Retinal pigment epithelial cell (primary cell): ENCODE results near the gene DLAT.

ENCODE experiments used
- DNase-seq: peaks from one replicate; pipeline ENCODE4 v3.0.0-alpha.2; 2010; ENCODE audit warnings: low read depth
- H3K4me3 ChIP-seq: 2 replicates; pipeline ENCODE4 v1.5.1; 2011; ENCODE audit warnings: mild to moderate bottlenecking, low read length, control low read depth, moderate library complexity
- TF ChIP-seq, protein P1 (sequence below): conservative IDR thresholded peaks from 2 replicates; pipeline ENCODE4 v1.5.1; 2011; ENCODE audit warnings: low read depth, low read length, control low read depth, inconsistent platforms

Gene DLAT

DNA sequence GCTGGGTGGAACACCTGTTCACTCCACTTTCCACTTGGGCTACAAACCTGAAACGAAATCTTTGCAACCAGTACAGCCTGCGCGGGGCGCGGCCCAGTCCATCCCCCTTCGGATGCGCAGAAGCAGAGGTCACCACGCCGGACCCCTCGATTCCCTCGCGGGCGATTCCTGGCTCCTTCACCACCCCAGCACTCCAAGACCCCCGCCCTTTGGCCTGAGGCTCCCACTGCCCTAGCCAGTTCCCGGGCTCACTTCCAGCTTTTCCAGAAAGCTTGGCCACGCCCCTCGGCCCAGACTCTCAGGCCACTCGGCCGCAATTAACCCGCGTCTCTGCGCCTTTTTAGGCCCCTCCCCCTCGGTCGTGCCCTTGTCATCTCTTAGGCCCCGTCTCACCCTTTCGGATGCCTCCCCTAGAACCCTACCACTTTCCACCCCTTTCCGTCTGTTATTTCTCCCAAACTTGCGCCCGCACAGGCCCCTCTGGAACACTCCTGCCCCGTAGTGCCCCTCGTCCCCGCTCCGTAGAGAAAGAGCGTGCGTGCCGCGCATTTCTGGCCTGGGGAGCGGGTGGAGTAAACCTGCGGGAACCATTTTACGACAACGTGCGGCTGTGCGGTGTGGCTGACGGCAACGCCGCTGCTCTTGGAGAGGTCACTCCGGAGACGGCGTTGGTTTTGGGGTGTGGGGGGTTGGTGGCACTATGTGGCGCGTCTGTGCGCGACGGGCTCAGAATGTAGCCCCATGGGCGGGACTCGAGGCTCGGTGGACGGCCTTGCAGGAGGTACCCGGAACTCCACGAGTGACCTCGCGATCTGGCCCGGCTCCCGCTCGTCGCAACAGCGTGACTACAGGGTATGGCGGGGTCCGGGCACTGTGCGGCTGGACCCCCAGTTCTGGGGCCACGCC is at the start of gene DLAT:
Gene DLAT (plus strand): TSS at position 636 of the 906 bp plus-strand sequence. CDS start 65 bp downstream, at position 701.
- TF ChIP-seq, protein P1, sequence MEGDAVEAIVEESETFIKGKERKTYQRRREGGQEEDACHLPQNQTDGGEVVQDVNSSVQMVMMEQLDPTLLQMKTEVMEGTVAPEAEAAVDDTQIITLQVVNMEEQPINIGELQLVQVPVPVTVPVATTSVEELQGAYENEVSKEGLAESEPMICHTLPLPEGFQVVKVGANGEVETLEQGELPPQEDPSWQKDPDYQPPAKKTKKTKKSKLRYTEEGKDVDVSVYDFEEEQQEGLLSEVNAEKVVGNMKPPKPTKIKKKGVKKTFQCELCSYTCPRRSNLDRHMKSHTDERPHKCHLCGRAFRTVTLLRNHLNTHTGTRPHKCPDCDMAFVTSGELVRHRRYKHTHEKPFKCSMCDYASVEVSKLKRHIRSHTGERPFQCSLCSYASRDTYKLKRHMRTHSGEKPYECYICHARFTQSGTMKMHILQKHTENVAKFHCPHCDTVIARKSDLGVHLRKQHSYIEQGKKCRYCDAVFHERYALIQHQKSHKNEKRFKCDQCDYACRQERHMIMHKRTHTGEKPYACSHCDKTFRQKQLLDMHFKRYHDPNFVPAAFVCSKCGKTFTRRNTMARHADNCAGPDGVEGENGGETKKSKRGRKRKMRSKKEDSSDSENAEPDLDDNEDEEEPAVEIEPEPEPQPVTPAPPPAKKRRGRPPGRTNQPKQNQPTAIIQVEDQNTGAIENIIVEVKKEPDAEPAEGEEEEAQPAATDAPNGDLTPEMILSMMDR, result no peak
- H3K4me3 ChIP-seq, result peak within 1 kb of the TSS; percentile 76
- DNase-seq, result peak; percentile 33

DNA sequence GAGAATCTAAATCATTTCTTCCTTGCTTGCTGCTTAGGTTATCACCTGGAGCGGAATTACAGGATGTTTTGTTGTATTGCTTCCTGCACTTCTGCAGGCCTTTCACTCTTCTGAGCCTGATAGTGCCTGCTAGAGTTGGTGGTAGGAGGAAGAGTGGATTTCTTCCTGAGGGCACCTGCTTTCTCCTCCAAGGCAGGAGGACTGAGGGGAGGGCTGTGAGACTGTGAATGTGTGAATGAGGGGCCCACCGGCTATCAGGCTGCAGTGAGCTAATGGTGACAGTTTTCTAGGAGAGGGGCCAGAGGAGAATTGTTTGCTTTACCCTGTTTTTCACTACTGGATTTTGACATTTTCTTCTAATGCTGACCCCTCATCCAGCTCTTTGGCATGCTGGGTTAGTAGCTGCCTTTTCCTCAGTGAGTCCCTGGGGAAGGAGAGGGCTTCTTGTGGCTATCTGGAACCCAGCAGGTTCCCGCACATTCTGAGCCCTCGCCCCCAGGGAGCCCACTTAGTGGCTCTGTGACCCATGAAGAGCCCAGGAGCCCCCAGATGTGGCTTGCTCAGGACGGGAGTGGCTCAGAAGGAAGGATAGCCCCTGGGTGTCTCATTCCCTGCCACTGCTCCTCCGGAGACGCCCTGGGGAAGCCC is 49.0 kb upstream of the DLAT start:
- DNase-seq, result no peak
- peak overlapping the region; percentile 67 for H3K4me3 ChIP-seq
- TF ChIP-seq, protein P1, result no peak

DNA sequence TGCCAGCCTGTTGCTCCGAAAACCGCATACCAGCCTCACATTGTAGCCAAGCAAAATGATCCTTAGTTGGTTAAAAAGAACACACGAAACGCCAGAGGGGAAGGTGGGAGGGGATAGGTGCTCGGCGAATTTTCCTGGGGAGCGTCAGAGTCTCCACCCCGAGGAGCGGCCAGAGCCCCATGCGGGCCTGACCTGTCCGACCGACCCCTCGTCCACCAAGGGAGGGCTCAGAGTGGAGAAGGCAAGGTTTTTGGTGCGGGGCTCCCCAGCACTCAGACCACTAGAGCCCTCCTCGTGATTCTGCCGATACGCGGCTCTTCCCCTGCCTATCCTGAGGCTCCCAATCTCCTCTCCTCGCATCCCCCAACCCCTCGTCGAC is 48.5 kb upstream of the DLAT start:
- TF ChIP-seq, protein P1, result no peak
- H3K4me3 ChIP-seq, result peak overlapping the region; percentile 67
- DNase-seq, result no peak

DNA sequence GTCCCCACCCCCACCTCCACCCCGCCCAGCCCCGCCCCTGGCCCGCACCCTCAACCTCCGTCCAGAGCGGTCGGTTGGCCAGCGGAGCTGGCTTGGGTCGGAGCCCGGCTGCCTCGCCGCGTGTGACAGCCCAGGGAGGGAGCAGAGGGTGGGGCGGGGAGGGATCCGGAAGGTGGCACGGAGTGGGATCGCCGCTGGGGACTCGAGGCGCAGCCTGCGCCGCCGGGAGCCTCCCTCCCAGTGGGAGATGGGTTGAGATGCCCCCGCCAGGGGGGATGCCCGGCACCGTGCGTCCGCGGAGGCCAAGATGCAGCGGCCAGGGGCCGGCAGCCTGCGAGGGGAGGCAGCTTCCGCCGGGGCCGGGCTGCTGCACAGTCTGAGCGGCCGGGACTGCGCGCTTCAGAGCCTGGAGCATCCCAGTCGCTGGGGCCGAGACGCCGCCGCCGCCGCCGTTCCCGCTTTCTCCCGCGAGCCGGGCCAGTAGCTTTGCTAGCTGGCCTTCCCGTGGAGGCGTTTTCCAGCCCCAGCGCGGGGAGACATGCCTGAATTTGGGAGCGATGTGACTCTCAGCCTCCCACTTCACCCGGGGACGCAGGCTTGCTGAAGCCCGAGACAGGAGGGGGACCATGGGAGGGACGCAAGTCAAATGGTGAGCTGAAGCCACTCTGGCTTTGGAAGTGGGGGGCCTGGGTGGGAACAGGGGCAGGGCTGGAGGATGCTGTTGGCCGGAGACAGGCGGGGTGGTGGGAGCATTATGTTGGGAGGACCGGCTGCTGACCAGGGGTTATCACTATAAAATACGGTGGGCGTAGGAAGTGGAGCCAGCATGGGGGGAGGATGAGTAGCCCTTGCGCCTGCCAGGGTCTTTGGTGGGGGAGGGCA is 47.8 kb upstream of the DLAT start:
- no peak for DNase-seq
- TF ChIP-seq, protein P1, result no peak
- peak overlapping the region; percentile 67 for H3K4me3 ChIP-seq

DNA sequence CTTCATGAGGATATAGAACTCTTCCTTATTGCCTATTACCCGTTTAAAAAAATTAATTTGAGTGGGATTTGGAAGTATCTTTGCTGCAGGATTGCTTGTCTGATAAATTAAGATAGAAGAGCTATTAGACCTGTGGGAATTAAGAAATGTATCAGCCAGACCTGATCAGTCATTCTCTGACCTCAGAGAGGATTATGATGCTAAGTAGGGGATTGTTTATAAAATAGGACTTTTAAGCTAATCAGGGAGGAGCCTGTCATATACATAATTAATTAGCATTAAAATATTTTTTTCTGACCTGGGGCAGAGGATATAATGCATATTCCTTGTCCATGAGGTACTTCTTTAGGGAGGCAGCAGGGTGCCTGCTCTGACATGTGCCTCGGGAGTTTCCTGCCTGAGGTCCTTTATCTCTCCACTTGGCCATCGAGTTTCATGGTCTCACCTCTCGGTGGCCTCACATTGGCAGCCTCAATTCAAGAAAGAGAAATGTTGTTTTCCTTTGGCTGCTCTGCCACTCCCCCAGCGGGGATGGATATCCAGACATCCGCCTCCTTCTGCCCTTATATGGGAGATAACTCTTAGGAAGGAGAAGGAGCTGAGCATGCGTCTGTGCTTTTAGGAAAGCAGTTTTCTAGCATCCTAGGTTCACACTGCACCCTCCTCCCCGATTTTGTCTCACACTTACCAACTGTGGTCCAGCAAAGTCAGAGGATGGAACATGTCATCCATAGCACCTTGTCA is 47.0 kb upstream of the DLAT start:
- no peak for DNase-seq
- H3K4me3 ChIP-seq, result peak overlapping the region; percentile 67
- TF ChIP-seq, protein P1, result no peak

DNA sequence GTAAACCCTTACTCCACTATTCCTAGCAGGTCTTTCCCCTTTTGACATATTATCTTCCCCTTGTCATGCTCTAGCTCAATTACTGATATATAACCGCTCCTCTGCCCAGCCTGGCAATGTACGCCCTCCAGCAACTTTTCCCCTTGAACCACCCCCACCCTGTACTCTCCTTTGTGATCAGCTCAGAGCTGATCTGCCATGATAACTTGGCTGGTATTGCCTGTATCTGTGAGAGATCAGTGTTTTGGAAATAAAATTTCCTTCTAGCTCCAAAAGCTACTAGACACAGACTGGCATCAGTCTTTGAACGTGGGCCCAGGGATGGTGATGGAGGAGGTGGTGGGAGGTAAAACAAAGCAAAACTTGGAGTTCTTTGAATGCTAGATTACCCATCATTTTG is 45.1 kb upstream of the DLAT start:
- TF ChIP-seq, protein P1, result no peak
- no peak for DNase-seq
- no peak overlapping the region for H3K4me3 ChIP-seq
